Stimulated activated naive CD8-positive, alpha-beta T cell treated with anti-CD3 and anti-CD28 coated beads, Interleukin-15, Interleukin-2, amounts not matched to agents 100 ng/mL and 50 ng/mL, for 24 hours (primary cell): ENCODE results near the gene SSR2.
A peak's percentile ranks its signal among the peaks of the same experiment; 100 is the strongest.
"Not testable (repeated sequence)": the region's sequence is repeated elsewhere in the genome, so short reads cannot be mapped to it uniquely, and the experiment has no call there.

Experiments used
- H3K27ac Mint-ChIP-seq: one replicate; pipeline ENCODE4 v1.8.0; 2021; ENCODE audit warnings: mild to moderate bottlenecking, mixed read lengths
- H3K27me3 Mint-ChIP-seq: one replicate; pipeline ENCODE4 v1.8.0; 2021; ENCODE audit warnings: mixed read lengths
- H3K36me3 Mint-ChIP-seq: one replicate; pipeline ENCODE4 v1.8.0; 2021; ENCODE audit warnings: low read depth, mixed read lengths
- H3K4me1 Mint-ChIP-seq: one replicate; pipeline ENCODE4 v1.8.0; 2021; ENCODE audit warnings: low read depth, mixed read lengths
- H3K4me3 Mint-ChIP-seq: one replicate; pipeline ENCODE4 v1.8.0; 2021; ENCODE audit warnings: mild to moderate bottlenecking, mixed read lengths
- H3K9me3 Mint-ChIP-seq: one replicate; pipeline ENCODE4 v1.8.0; 2021; ENCODE audit warnings: mixed read lengths

Gene SSR2

GRCh38 chr1:155989242-155990004 lies 31.3 kb downstream of the SSR2 start:
- Mint-ChIP-seq H3K27ac (peak overlapping the region; percentile 28), H3K27me3 (no peaks in the 10 kb centered on the region), H3K9me3 (no peaks in the 10 kb centered on the region), H3K36me3 (no peaks in the 10 kb centered on the region), H3K4me3 (no peak overlapping the region), H3K4me1 (peaks cover 19% of the 10 kb centered on the region)

GRCh38 chr1:155984903-155985645 lies 35.7 kb downstream of the SSR2 start:
- not testable (repeated sequence) for H3K9me3 Mint-ChIP-seq, H3K36me3 Mint-ChIP-seq, H3K4me3 Mint-ChIP-seq, H3K27ac Mint-ChIP-seq, H3K27me3 Mint-ChIP-seq
- H3K4me1 Mint-ChIP-seq, result peaks cover 49% of the 10 kb centered on the region

- no peaks in the 10 kb centered on the region for H3K27me3 Mint-ChIP-seq
- H3K4me1 Mint-ChIP-seq, result peaks cover 49% of the 10 kb centered on the region
- H3K27ac Mint-ChIP-seq, result no peak overlapping the region
- H3K36me3 Mint-ChIP-seq, result peaks cover 8% of the 10 kb centered on the region
- H3K4me3 Mint-ChIP-seq, result no peak overlapping the region
- no peaks in the 10 kb centered on the region for H3K9me3 Mint-ChIP-seq
Observed at GRCh38 chr1:155984341-155984740, 36.4 kb downstream of the SSR2 start.

- Mint-ChIP-seq H3K4me3 (no peak overlapping the region), H3K27me3 (no peaks in the 10 kb centered on the region), H3K4me1 (peaks cover 47% of the 10 kb centered on the region), H3K27ac (no peak overlapping the region), H3K36me3 (peaks cover 8% of the 10 kb centered on the region), H3K9me3 (no peaks in the 10 kb centered on the region)
Observed at GRCh38 chr1:155983191-155984024, 37.3 kb downstream of the SSR2 start.

- Mint-ChIP-seq H3K36me3 (peaks cover 14% of the 10 kb centered on the region), H3K4me1 (peaks cover 47% of the 10 kb centered on the region), H3K27me3 (no peaks in the 10 kb centered on the region), H3K4me3 (peak overlapping the region; percentile 94), H3K9me3 (no peaks in the 10 kb centered on the region), H3K27ac (peak overlapping the region; percentile 76)
Observed at GRCh38 chr1:155982106-155982505, 38.6 kb downstream of the SSR2 start.

GRCh38 chr1:155981266-155982088 lies 39.3 kb downstream of the SSR2 start:
- Mint-ChIP-seq H3K4me3 (peak overlapping the region; percentile 94), H3K27ac (peak overlapping the region; percentile 94), H3K36me3 (peaks cover 19% of the 10 kb centered on the region), H3K4me1 (peaks cover 53% of the 10 kb centered on the region), H3K27me3 (no peaks in the 10 kb centered on the region), H3K9me3 (no peaks in the 10 kb centered on the region)

GRCh38 chr1:155979597-155980343 lies 41.0 kb downstream of the SSR2 start:
- Mint-ChIP-seq H3K9me3 (no peaks in the 10 kb centered on the region), H3K4me3 (peak overlapping the region; percentile 94), H3K36me3 (peaks cover 35% of the 10 kb centered on the region), H3K4me1 (peaks cover 70% of the 10 kb centered on the region), H3K27me3 (no peaks in the 10 kb centered on the region), H3K27ac (peak overlapping the region; percentile 94)

- no peaks in the 10 kb centered on the region for H3K27me3 Mint-ChIP-seq
- H3K36me3 Mint-ChIP-seq, result peaks cover 43% of the 10 kb centered on the region
- H3K4me3 Mint-ChIP-seq, result peak overlapping the region; percentile 94
- peaks cover 76% of the 10 kb centered on the region for H3K4me1 Mint-ChIP-seq
- peak overlapping the region; percentile 94 for H3K27ac Mint-ChIP-seq
- H3K9me3 Mint-ChIP-seq, result no peaks in the 10 kb centered on the region
Observed at GRCh38 chr1:155978973-155979429, 41.8 kb downstream of the SSR2 start.

GRCh38 chr1:155978325-155978972 lies 42.3 kb downstream of the SSR2 start, which contains the start of gene ARHGEF2:
Gene ARHGEF2, minus strand, starts transcription at chr1:155978547. Its CDS starts 120 bp downstream, at chr1:155978427.
- H3K36me3 Mint-ChIP-seq, result peaks cover 43% of the 10 kb centered on the region
- H3K4me1 Mint-ChIP-seq, result peaks cover 77% of the 10 kb centered on the region
- no peaks in the 10 kb centered on the region for H3K27me3 Mint-ChIP-seq
- H3K27ac Mint-ChIP-seq, result peak within 1 kb of the TSS; percentile 94
- peak within 1 kb of the TSS; percentile 94 for H3K4me3 Mint-ChIP-seq
- H3K9me3 Mint-ChIP-seq, result no peaks in the 10 kb centered on the region

GRCh38 chr1:155977690-155978324 lies 42.9 kb downstream of the SSR2 start:
- H3K9me3 Mint-ChIP-seq, result no peaks in the 10 kb centered on the region

GRCh38 chr1:155976913-155977689 lies 43.6 kb downstream of the SSR2 start:
- peak overlapping the region; percentile 94 for H3K4me3 Mint-ChIP-seq
- H3K27ac Mint-ChIP-seq, result peak overlapping the region; percentile 94
- H3K9me3 Mint-ChIP-seq, result no peaks in the 10 kb centered on the region
- H3K27me3 Mint-ChIP-seq, result no peaks in the 10 kb centered on the region
- H3K36me3 Mint-ChIP-seq, result peaks cover 52% of the 10 kb centered on the region
- peaks cover 78% of the 10 kb centered on the region for H3K4me1 Mint-ChIP-seq

More at GRCh38 chr1:155977690-155978324, 42.9 kb downstream of the SSR2 start:
- H3K27me3 Mint-ChIP-seq, result no peaks in the 10 kb centered on the region
- H3K27ac Mint-ChIP-seq, result peak overlapping the region; percentile 94
- peaks cover 77% of the 10 kb centered on the region for H3K4me1 Mint-ChIP-seq
- H3K4me3 Mint-ChIP-seq, result peak overlapping the region; percentile 94
- peaks cover 49% of the 10 kb centered on the region for H3K36me3 Mint-ChIP-seq
